GM21576 (cell line): ENCODE measurements around the gene TOMT.

Experiments
- ATAC-seq: cut with Tn5 transposase; IDR thresholded peaks from one replicate; pipeline ENCODE4 v1.9.1; 2021; ENCODE audit warnings: mild to moderate bottlenecking, moderate library complexity; ENCODE audit not compliant: unreplicated experiment

Gene TOMT

DNA sequence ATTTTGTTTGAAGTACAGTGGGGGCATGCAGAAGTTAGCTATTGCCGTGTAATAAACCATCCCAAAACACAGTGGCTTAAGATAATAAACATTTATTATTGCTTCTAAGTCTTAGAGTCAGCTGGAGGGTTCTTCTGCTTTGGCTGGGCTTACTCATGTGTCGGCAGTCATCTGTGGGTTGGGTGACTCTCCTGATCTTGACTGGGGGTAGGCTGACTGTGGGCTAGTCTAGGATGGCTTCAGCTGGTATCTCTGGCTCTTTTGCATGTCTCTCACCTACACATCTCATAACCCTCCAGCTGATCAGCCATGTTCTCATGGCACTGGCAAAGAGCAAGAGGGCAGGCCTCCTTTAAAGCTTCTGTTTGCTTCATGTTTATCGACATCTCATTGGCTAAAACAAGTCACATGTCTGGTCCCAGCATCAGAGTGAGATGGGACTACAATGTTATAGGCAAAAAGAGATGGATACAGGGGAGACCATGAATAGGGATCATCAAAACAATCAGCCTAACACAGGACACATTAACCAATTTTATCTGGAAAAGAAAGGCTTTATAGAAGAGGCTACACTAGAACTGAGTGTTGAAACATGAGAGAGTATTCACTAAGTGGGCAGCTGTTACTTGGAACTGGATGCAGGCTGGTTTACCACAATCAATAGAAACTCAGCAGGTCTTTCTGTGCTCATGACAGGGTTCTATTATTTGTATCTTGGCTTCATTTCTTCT lies 19.9 kb upstream of the TOMT start:
- ATAC-seq: no peak

DNA sequence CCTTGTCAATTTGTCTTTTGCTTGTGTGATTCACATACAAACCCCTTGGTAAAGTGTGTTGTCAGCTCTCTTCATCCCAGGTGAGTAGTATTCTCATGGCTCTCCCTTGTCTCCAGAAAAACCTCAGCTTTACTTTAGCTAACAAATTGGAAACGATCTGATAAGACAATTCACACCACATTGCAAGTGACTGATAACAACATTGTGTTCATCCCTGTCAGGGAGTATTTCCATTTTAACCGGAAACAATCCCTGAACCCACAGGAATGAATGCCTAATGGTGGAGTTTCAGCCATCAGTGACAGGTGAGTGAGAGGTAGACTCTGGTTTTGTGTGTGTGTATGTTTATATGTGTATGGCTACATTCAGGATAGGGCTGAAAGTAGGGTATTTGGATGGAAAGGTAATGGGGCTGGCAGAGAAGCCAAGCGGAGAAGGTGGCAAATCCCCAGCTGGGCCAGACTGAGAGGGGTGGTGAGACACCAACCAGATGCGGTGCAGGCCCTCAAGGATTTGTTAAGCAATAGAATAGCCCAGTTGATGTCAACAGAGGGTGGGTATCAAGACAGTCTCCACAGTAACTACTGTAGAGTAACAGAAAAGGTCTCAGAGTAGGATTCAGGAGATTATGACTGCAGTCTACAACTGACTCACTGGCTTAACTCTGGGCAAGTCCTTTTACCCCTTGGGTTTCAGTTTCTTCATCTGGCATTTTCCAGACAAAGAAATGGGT lies 17.5 kb upstream of the TOMT start:
- ATAC-seq: no peak

DNA sequence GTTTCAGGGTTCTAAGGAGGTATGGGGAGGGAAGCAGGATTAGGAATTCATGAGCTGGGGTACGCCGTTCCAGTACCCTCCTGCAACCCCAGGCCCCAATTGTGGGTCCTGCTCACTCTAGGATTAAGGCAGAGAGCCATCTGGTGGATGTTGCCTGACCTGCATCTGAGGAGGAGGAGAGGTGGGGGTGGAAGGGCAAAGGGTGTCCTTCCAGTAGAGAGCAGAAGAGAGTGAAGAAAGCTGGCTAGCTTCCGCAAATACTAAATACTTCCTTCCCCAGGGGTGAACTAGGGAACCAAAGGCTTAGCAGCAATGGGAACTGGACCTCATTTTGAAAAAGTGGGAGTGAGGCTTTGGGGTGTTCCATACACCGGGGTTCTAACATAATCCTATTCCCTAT lies 14.4 kb upstream of the TOMT start:
- ATAC-seq: no peak

DNA sequence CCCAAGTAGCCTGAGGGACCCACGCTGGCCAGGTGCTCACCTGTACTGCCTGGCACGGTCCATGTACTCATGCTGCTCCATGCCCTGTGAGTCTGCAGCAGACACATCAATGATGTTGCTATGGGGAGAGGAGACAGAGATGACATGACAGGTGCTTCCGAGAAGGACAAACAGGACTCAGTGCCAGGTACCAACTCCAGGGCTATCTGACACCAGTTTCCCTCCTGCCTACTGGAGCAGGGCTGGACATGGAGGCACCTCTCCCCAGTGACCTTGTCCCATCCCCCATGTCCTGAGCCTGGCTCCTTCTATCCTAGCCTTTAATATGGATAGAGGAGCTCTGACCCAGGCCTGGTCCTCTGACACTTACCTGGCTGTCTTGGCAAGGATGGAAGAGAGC lies 7.0 kb upstream of the TOMT start:
- no peak for ATAC-seq

DNA sequence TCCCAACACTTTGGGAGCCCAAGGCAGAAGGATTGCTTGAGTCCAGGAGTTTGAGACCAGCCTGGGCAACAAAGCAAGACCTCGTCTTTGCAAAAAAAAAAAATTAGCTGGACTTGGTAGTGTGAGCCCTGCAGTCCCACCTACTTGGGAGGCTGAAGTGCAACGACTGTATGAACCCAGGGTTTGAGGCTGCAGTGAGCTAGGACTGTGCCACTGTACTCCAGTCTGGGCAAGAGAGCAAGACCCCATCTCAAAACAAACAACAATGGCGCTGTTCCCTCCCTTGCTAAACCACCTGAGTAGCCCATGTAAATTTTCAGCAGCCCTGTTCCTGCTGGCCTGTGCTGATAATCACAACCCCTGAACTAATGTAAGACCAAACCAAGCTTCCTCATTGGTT lies 5.7 kb upstream of the TOMT start:
- no peak for ATAC-seq

DNA sequence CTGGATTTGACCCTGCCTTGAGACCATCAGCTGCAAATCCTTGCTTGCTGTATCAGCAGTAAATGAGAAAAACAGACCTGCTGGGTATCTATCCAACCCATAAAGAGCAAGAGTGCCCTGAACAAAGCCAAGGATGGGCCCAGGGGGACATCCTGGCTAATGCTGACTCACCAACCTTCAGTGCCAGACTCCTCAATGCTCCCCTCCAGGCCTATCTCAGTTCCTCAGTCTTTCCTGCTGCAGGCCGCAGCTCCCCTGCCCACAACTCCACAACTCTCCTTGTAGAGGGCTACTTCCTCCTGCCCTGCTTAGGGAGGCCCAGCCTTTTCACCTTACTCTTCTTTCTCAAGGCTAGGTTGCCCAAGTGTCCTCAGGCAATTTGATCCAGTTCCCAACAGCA lies 5.3 kb upstream of the TOMT start:
- ATAC-seq: no peak

DNA sequence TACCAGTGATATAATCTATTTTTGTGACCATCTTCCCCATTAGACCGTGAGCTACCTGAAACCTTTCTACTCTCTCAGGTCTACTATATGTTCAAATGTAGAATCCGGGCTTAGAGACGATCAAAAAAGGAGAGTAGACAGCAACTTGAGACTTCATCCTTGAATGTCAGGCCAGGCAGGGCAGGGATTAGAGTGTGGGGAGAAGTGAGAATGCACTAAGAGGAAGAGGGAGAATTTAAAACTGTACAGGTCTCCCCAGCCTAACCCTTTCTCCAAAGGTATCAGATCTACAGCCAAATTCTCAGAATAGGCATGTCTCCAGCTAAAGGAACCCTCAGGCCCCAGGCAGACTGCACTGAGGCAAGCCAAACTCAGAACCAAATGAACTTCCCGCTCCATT lies 3.6 kb upstream of the TOMT start:
- no peak for ATAC-seq

DNA sequence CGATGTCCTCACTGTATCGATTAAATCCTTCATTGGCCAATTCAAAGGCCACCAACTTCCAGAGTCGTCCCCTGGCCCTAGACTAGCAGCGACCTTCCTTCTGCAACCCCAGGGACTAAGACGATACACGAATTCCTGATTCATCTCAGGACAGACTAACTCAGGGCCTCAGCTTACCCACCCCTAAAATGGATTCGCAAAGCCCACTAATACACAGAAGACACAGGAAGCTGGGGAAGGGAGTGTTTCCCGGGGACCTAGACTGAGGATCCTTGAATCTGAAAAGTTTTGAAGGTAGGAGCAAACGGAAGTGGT lies 3.1 kb upstream of the TOMT start:
- ATAC-seq: peak; percentile 1

DNA sequence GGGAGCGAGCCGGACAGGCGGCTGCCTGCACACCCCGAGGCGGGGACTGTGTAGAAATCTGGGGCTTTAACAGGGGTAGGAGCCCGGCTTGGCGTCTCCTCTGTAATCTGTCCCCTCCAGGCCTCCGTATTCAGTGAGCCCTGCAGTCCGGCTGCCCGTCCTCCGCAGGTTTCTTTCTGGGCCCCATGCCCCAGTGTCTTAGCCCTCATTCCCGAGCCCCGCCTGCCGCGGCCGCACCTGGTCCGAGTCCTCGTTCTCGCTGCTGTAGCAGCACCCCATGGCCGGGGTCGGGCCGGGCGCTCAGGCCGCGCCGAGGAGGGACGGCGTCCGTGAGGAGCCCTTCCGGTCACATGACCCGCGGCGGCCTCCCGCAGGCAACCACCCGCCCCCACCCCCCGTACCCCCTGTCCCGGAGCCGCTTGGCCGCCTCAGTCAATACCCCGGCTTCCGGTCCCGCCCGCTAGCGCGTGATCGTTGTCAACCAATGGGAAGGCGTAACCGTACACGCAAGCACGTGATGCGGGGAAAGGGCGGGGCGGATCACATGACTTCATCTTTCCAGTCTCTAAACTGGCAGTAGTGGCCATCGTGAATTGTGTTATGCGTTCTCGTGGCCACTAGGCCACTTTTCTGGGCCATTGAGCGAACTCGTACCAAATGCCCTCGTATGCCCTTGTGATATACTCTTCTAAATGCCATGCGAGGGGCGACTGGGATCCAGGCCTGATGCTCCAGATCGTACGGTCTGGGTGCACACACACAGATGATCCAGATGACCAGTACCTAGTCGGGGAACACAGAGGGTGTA lies 2.6 kb upstream of the TOMT start, which contains the start of gene LAMTOR1:
LAMTOR1 (minus strand) TSS at position 352 of the 808 bp plus-strand sequence; CDS start at position 279, 73 bp downstream.
- peak; percentile 80 for ATAC-seq

DNA sequence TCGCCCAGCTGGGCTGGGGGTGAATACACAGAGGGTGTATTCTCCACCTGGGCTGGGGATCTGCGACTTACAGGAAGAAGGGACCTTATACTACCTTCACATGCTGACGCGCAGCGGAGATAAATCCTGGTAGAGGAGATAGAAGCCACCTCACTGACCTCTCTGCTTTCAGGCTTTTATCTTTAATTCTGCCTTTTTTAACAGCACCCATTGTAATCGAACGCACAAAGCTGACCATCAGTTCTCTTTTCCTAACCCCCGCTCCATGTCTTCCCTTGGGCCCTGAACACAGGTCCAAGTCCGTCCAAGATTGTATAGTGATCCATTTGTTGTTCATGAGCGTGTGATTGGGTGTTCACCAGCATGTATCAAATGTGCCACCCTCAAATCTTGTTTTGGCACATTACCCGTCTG lies 2.0 kb upstream of the TOMT start:
- no peak for ATAC-seq

DNA sequence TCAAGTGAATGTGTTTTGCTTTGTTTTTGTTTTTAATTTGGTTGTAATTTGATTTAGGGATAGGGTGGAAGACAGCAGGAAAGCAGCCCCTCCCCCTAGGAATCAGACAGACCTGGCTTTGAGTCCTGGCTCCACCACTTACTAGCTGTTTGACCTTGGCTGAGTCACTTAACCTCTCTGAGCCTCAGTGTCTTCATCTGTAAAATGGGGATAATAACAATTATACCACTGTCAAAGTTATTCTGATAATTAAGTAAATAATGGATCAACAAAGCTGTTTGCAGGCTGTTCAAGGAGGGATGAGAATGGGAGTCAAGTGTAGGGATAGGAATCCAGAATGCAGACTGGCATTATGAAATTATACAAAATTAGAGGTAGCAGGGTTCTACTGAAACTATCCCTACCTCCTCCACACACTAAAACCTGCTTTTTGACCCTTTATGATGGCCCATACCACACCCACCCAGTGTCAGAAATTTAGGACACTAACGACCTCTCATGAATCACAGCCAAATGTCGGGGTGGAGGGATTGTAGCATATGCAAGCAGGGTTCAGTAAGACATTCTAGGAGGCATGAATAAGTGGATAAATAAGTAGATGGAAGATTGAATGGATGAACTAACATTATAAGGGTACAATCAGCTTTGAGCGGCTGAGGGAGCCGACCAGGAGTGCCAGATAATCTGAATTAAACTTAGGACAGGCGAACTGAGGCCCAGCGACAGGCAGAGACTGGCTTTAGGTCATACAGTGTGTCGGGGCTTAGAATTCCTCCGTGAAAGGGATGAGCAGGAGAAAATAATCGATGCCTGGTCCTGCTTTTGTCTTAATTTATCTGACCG lies 5.8 kb downstream of the TOMT start:
- ATAC-seq: no peak

DNA sequence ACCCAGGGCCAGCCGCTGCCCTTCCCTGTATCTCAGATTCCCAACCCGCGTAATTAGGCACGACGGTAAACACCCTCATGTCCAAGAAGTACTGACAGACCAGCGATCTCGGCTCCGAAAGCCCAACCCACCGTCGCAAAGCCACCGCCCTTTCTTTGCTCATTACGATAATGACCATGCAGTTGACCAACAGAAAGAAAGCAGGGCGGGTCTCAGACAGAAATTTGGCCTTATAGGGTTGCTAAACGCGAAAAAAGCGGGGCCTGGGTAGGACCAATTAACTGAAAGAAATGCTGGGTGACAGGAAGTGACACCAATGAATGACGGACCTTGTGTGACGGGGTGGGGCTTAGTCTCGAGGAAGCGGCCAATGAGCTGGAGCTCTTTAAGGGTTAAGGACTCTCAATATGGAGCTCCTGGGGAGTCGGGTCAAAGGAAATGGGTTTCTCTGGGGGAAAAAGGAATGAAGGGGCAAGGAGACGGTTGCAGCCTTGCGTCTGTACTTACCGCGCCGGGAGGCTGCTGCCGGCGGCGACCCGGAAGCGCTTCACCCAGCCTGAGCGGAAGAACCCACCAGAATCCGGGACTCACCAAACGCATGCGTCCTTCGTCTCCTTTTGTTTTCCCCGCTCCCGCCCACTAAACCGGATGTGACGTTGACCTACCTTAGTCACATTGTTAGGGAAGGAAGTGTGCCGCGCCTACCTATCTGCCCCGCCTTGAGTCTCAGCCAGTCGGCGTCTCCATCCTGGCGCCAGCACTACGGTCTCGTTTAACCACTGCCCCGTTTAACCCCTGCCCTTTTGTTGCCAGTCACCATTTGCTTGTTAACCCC lies 6.6 kb downstream of the TOMT start, which contains the start of gene ANAPC15:
ANAPC15 (minus strand) TSS at position 553 of the 835 bp plus-strand sequence. CDS start 1,419 bp downstream, outside the sequence.
- peak; percentile 80 for ATAC-seq

DNA sequence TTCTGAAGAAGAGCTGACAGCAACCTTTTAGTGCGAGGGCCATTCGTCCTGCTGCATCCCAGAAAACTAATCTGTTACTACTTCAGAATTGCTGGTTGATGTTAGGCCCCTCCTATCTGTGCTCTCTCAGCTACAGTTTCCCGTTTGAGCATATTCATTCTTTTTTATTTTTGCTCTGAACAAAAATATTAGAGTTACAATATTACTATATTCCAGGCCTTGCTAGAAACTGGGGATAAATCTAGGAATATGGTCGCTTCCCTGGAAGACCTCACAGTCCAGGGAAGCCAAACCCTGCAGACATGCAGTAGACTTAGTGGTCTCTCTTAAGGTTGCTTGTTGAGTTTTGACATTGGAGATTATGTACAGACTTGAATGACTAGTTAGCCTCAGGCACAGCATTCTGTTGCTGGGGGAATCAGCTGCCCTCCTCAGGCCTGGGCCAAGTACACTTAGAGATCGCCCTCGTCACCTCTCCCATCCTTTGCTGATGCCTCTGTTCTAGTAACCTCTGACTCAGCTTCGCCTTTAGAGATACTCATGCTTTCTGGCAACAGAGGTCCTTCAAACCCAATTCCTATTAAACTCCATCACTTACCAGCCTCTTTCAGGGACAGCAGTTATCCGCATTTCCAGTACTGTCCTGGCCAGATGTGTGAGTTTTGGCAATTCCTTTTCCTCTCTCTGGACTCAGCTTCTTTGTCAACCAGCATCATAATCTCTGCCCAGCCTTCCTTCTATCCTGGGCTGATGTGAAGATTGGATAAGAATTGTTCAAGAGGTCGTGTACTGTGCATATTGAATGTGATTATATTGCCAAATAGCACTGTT lies 7.5 kb downstream of the TOMT start:
- no peak for ATAC-seq

DNA sequence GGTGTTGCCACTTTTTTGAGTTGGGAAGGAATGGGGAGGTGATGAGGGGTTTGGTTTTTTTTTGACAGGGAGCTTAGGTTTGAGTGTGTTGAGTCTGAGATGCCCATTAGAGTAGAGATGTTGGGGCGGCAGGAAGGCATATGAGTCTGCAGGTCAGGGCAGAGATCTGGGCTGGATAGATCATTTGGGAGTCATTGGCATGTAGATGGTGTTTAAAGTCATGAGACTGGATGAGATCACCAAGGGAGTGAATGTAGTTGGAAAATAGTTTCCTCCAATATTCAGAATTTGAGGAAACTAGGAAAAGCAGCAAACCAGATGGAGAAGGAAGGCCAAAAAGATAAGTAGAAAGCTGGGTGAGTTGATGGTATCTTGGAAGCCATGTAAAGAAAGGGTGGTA lies 8.8 kb downstream of the TOMT start:
- no peak for ATAC-seq

DNA sequence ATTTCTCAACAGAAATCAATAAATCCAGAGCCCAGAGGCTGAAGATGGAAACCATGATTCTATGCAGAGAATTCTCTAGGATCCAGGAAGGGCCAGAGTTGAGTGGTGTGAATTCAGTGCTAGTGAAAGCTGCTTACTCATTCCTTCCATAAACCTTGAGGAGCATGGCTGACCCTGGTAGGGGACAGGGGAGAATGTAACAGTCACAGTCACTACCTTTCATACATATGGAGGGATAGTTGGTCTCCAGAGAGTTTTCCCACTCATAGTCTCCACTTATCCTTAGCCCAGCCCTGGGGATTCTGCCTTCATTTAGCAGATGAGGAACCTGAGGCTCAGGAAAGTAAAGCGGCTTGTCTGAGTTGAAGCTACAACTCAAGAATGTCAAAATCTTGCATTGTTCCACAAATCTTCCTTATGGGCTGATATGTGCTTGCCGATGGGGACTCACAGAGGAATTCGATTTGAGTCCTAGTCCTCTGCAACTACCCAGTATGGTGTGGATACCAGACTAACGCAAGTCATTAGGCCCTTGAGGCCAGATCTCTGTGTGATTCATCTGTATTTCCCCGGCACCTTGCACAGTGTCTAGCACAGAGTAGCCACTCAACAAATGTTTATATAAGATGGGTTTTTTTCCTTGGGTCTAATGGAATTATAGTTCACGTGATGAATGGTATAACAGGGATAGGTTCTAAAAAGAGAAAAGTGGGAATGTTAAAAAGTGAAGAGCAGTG lies 10.5 kb downstream of the TOMT start:
- ATAC-seq: no peak

DNA sequence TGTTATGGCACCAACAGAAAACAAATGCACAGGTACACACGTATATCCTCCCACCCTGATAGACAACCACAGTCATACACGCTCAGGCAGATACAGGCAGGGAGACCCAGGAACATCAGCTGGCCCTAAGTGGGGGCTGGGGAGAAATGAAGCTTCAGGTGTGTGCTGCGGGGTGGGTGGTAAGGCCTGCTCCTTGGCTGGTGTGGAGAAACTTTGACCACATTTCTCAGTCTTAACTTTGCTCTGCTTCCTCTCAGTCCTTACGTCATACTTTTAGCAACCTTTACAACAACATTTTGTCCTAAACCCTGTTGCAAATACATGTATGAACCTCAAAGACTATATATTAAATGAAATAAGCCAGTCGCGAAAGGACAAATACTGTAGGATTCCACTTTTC lies 13.5 kb downstream of the TOMT start:
- no peak for ATAC-seq

DNA sequence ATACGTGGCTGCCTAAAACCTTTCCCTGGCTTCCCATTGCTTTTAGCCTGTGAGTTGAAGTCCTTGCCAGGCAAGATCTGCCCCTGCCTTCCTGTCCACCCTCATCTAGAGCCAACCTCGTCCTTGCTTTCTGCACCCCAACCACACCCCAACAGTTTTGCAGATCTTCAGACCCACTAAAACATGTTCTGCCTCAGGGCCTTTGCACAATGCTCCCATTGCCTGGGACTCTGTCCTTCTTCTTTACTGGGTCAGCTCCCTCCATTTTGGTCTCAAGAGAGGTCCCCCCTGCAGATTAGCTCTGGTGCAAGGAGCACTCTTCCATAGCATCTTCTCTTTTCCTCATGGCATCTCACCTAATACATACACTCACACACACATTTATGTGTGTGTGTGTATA lies 15.2 kb downstream of the TOMT start:
- ATAC-seq: no peak

DNA sequence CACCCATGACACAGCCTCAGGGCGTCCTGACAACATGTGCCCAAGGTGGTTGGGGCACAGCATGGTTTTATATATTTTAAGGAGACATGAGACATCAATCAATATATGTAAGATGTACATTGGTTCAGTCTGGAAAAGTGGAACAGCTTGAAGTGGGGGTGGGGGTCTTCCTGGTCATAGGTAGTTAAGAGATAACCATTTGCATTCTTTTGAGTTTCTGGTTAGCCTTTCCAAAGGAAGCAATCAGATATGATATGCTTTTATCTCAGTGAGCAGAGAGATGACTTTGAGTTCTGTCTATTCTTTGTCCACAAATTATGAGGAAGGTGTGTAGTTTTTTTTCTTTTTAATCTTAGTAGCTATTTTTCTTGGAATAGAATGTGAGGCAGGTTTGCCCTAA lies 16.9 kb downstream of the TOMT start:
- ATAC-seq: no peak
